Mesendoderm (in vitro differentiated cells): Measurements from ENCODE around the gene TBC1D14.

ENCODE experiments used
- DNase-seq: peaks from one replicate; pipeline ENCODE4 v3.0.0; 2013
- H2AK5ac ChIP-seq: 2 replicates; pipeline ENCODE4 v1.6.1; 2013; ENCODE audit warnings: low read length, inconsistent platforms
- H2BK120ac ChIP-seq: 2 replicates; pipeline ENCODE4 v1.6.1; 2013; ENCODE audit warnings: low read depth, mild to moderate bottlenecking, low read length, moderate library complexity, mixed read lengths
- H2BK15ac ChIP-seq: replicated peaks from 2 replicates; pipeline ENCODE4 v1.6.1; 2013; ENCODE audit warnings: low read depth, mild to moderate bottlenecking, moderate library complexity
- H2BK5ac ChIP-seq: 2 replicates; pipeline ENCODE4 v1.6.1; 2013; ENCODE audit warnings: low read length, inconsistent platforms
- H3K18ac ChIP-seq: 2 replicates; pipeline ENCODE4 v1.6.1; 2013; ENCODE audit warnings: mild to moderate bottlenecking, low read length, mixed read lengths
- H3K23ac ChIP-seq: one replicate; pipeline ENCODE4 v1.6.1; 2013; ENCODE audit warnings: low read length
- H3K27ac ChIP-seq: 2 replicates; pipeline ENCODE4 v1.5.1; 2013; ENCODE audit warnings: low read depth, mild to moderate bottlenecking, inconsistent platforms, low read length, moderate library complexity
- H3K27me3 ChIP-seq: 2 replicates; pipeline ENCODE4 v1.6.1; 2013; ENCODE audit warnings: low read length, control low read depth, mild to moderate bottlenecking, inconsistent platforms; ENCODE audit not compliant: insufficient read depth, poor library complexity
- H3K36me3 ChIP-seq: 2 replicates; pipeline ENCODE4 v1.6.1; 2013; ENCODE audit warnings: low read length, inconsistent platforms; ENCODE audit not compliant: control insufficient read depth, insufficient read depth
- H3K4ac ChIP-seq: one replicate; pipeline ENCODE4 v1.6.1; 2013; ENCODE audit warnings: low read depth, mild to moderate bottlenecking, low read length, moderate library complexity
- H3K4me1 ChIP-seq: 2 replicates; pipeline ENCODE4 v1.6.1; 2013; ENCODE audit warnings: low read depth, low read length, inconsistent platforms; ENCODE audit not compliant: control insufficient read depth
- H3K4me2 ChIP-seq: 2 replicates; pipeline ENCODE4 v1.6.1; 2013; ENCODE audit warnings: low read length
- H3K4me3 ChIP-seq: 2 replicates; pipeline ENCODE4 v1.5.1; 2013; ENCODE audit warnings: mild to moderate bottlenecking, low read length
- H3K56ac ChIP-seq: one replicate; pipeline ENCODE4 v1.6.1; 2013; ENCODE audit warnings: low read length
- H3K79me1 ChIP-seq: 2 replicates; pipeline ENCODE4 v1.6.1; 2013; ENCODE audit warnings: low read length, inconsistent platforms
- H3K79me2 ChIP-seq: 2 replicates; pipeline ENCODE4 v1.6.1; 2013; ENCODE audit warnings: mild to moderate bottlenecking, low read length; ENCODE audit not compliant: control insufficient read depth, insufficient read depth
- H3K9ac ChIP-seq: 2 replicates; pipeline ENCODE4 v1.6.1; 2013; ENCODE audit warnings: low read length, inconsistent platforms
- H4K5ac ChIP-seq: one replicate; pipeline ENCODE4 v1.6.1; 2013; ENCODE audit warnings: low read length
- H4K8ac ChIP-seq: one replicate; pipeline ENCODE4 v1.6.1; 2013; ENCODE audit warnings: low read depth, mild to moderate bottlenecking, control low read depth, low read length, moderate library complexity
- WGBS: extraction: QIAGEN DNeasy Blood & Tissue Kit; methylation state at CpG from one replicate; pipeline ENCODE4 v1.1.7; 2013; ENCODE audit warnings: low lambda C conversion rate, missing lambda C conversion rate; ENCODE audit not compliant: insufficient coverage; ENCODE audit errors: extremely low coverage; 5-methylcytosine and 5-hydroxymethylcytosine counted together

TBC1D14 gene

DNA sequence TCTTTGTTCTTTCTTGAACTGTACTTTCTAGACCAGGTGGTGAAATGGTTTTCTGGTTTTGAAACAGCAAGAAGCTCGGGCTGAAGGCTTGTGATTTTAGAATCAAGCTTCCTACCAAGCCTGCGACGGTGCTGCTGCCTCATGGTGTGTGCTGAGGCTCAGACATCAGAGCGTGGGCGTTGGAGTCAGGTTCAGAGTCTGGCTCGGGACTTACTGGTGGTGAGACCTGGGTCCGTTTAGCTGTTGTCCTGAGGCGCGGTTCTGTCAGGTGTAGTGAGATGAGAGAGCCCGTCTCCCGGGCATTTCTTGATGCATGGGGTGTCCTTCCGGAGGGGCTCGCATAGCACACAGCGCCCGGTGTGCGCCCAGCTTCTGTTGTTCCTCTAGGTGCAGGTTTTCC lies 113.9 kb downstream of the TBC1D14 start:
- Histone ChIP-seq H3K27ac (no peak overlapping the region), H2BK5ac (no peak overlapping the region), H3K18ac (no peak overlapping the region), H3K4me3 (no peak overlapping the region), H3K4ac (no peak overlapping the region), H3K56ac (no peak overlapping the region), H3K23ac (no peak overlapping the region), H3K36me3 (peaks cover 1% of the 10 kb centered on the region), H3K4me2 (no peak overlapping the region), H2BK15ac (no peak overlapping the region), H2BK120ac (no peak overlapping the region), H3K9ac (no peak overlapping the region), H3K79me2 (no peaks in the 10 kb centered on the region), H4K5ac (no peak overlapping the region), H4K8ac (no peak overlapping the region), H2AK5ac (no peak overlapping the region), H3K27me3 (no peaks in the 10 kb centered on the region), H3K4me1 (no peaks in the 10 kb centered on the region), H3K79me1 (no peaks in the 10 kb centered on the region)
- no CpG with 5 or more reads among the region's 16 CpGs for WGBS
- no peak for DNase-seq

DNA sequence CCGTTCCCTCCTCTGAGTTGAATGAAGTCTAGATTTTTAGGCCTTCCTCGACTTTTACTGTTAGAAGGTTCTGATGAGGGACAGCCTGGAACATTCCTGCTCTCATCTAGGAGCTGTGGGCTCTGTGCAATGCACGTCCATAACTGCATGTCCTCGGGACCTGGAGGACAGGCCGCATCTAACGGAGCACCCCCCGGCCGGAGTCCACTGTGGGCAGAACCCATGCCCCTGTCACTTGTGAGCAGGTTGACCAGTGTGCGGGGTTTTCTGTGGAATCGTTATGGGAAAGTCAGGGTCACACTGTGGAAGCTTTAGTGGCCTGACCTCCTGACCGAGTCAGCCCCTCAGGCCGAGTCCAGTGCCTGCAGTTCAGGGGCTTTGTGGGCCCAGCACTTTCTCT lies 114.3 kb downstream of the TBC1D14 start:
- H3K23ac ChIP-seq = no peak overlapping the region
- no peak overlapping the region for H3K27ac ChIP-seq
- no peak for DNase-seq
- no peak overlapping the region for H2AK5ac ChIP-seq
- no peaks in the 10 kb centered on the region for H3K27me3 ChIP-seq
- H3K4ac ChIP-seq = no peak overlapping the region
- no peak overlapping the region for H3K18ac ChIP-seq
- no peaks in the 10 kb centered on the region for H3K79me1 ChIP-seq
- H2BK5ac ChIP-seq = no peak overlapping the region
- no peaks in the 10 kb centered on the region for H3K4me1 ChIP-seq
- H4K8ac ChIP-seq = no peak overlapping the region
- no CpG with 5 or more reads among the region's 12 CpGs for WGBS
- no peak overlapping the region for H2BK15ac ChIP-seq
- H2BK120ac ChIP-seq = no peak overlapping the region
- H3K9ac ChIP-seq = no peak overlapping the region
- no peak overlapping the region for H3K4me2 ChIP-seq
- H3K4me3 ChIP-seq = no peak overlapping the region
- H3K36me3 ChIP-seq = peaks cover 1% of the 10 kb centered on the region
- H4K5ac ChIP-seq = no peak overlapping the region
- H3K56ac ChIP-seq = no peak overlapping the region
- H3K79me2 ChIP-seq = no peaks in the 10 kb centered on the region

GRCh38 chr4:7024336-7024890 lies 114.8 kb downstream of the TBC1D14 start:
- no peak overlapping the region for H3K18ac ChIP-seq
- no peak overlapping the region for H3K27ac ChIP-seq
- H3K4me3 ChIP-seq = no peak overlapping the region
- no peak overlapping the region for H4K5ac ChIP-seq
- no peak for DNase-seq
- no peak overlapping the region for H3K9ac ChIP-seq
- H3K4me1 ChIP-seq = no peaks in the 10 kb centered on the region
- no peaks in the 10 kb centered on the region for H3K79me2 ChIP-seq
- no peaks in the 10 kb centered on the region for H3K79me1 ChIP-seq
- H3K23ac ChIP-seq = no peak overlapping the region
- H3K4me2 ChIP-seq = no peak overlapping the region
- no peak overlapping the region for H2BK5ac ChIP-seq
- H3K27me3 ChIP-seq = no peaks in the 10 kb centered on the region
- H4K8ac ChIP-seq = no peak overlapping the region
- no peak overlapping the region for H3K4ac ChIP-seq
- H2AK5ac ChIP-seq = no peak overlapping the region
- peaks cover 1% of the 10 kb centered on the region for H3K36me3 ChIP-seq
- no peak overlapping the region for H3K56ac ChIP-seq
- WGBS = no CpG with 5 or more reads among the region's 19 CpGs
- H2BK15ac ChIP-seq = no peak overlapping the region
- H2BK120ac ChIP-seq = no peak overlapping the region

DNA sequence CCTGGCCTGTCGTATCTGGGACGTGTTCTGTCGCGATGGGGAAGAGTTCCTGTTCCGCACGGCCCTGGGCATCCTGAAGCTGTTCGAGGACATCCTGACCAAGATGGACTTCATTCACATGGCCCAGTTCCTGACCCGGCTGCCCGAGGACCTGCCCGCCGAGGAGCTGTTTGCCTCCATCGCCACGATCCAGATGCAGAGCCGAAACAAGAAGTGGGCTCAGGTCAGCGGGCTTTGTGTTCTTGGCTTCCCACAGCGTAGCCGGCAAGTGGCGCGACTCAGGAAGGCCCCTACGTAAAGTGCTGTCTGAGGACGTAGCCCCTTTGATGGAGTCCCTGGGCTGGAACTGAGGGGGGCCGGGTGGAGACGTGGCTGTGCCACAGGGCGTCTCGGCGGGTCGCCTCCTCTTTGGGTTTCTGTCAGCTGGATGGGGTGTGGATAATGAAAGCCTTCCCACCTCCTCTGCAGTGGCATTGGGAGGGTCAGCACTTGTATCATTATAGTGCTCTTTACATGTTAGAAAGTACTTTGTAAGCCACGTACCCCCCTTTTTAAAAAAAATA lies 115.5 kb downstream of the TBC1D14 start:
- Histone ChIP-seq H3K27ac (no peak overlapping the region), H4K5ac (no peak overlapping the region), H3K79me1 (no peaks in the 10 kb centered on the region), H3K4ac (no peak overlapping the region), H3K4me1 (no peaks in the 10 kb centered on the region), H3K27me3 (no peaks in the 10 kb centered on the region), H2BK5ac (no peak overlapping the region), H2AK5ac (no peak overlapping the region), H2BK15ac (no peak overlapping the region), H4K8ac (no peak overlapping the region), H3K36me3 (peaks cover 1% of the 10 kb centered on the region), H3K56ac (no peak overlapping the region), H3K23ac (no peak overlapping the region), H3K79me2 (no peaks in the 10 kb centered on the region), H2BK120ac (no peak overlapping the region), H3K9ac (no peak overlapping the region), H3K4me2 (no peak overlapping the region), H3K18ac (no peak overlapping the region), H3K4me3 (no peak overlapping the region)
- no CpG with 5 or more reads among the region's 28 CpGs for WGBS
- DNase-seq = no peak

- H3K4me2 ChIP-seq = no peak overlapping the region
- no peak overlapping the region for H4K8ac ChIP-seq
- no peak overlapping the region for H2AK5ac ChIP-seq
- H3K79me2 ChIP-seq = no peaks in the 10 kb centered on the region
- no peak overlapping the region for H3K4me3 ChIP-seq
- H4K5ac ChIP-seq = no peak overlapping the region
- no peak overlapping the region for H3K23ac ChIP-seq
- H2BK15ac ChIP-seq = no peak overlapping the region
- peaks cover 1% of the 10 kb centered on the region for H3K36me3 ChIP-seq
- H3K27me3 ChIP-seq = no peaks in the 10 kb centered on the region
- H3K56ac ChIP-seq = no peak overlapping the region
- no peak overlapping the region for H3K4ac ChIP-seq
- no peak overlapping the region for H2BK120ac ChIP-seq
- H3K9ac ChIP-seq = no peak overlapping the region
- no peak for DNase-seq
- H3K27ac ChIP-seq = no peak overlapping the region
- no peaks in the 10 kb centered on the region for H3K4me1 ChIP-seq
- no peaks in the 10 kb centered on the region for H3K79me1 ChIP-seq
- H3K18ac ChIP-seq = no peak overlapping the region
- no CpG with 5 or more reads among the region's 9 CpGs for WGBS
- H2BK5ac ChIP-seq = no peak overlapping the region
These were observed 116.5 kb downstream of the TBC1D14 start for GRCh38 chr4:7026107-7026506.

DNA sequence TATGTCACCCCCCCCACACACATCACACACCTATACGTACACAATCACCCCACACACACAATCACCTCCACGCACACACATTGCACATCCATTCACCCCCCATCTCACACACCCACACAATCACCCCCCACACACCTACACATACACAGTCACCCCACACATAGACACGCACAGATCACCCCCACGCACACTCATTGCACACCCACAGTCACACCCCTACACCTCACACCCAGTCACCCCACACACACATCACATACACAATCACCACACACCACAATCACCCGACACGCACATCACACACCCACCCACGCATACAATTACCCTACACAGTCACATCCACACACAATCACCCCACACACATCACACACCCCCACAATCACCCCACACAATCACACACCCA lies 117.7 kb downstream of the TBC1D14 start:
- no peak overlapping the region for H3K4me3 ChIP-seq
- no peak overlapping the region for H3K18ac ChIP-seq
- no peak overlapping the region for H3K4me2 ChIP-seq
- H3K4ac ChIP-seq = no peak overlapping the region
- H3K4me1 ChIP-seq = no peaks in the 10 kb centered on the region
- H3K36me3 ChIP-seq = peaks cover 1% of the 10 kb centered on the region
- H3K9ac ChIP-seq = no peak overlapping the region
- no peak overlapping the region for H2BK120ac ChIP-seq
- H3K27me3 ChIP-seq = no peaks in the 10 kb centered on the region
- DNase-seq = no peak
- H2BK15ac ChIP-seq = no peak overlapping the region
- no peak overlapping the region for H2AK5ac ChIP-seq
- H4K8ac ChIP-seq = no peak overlapping the region
- H3K27ac ChIP-seq = no peak overlapping the region
- no peak overlapping the region for H4K5ac ChIP-seq
- H3K23ac ChIP-seq = no peak overlapping the region
- no peaks in the 10 kb centered on the region for H3K79me2 ChIP-seq
- H3K56ac ChIP-seq = no peak overlapping the region
- H2BK5ac ChIP-seq = no peak overlapping the region
- H3K79me1 ChIP-seq = no peaks in the 10 kb centered on the region
- 100% methylated on average over 5 of the region's 7 CpGs for WGBS
